H9 (cell line): Measurements from ENCODE around the gene INPP5A. TPM values are rescaled to one million over a fixed set of nuclear protein-coding genes. Genes with fewer than 3 reads are reported as not detected.

Experiments
- DNase-seq: peaks from one replicate; pipeline ENCODE4 v3.0.0-alpha.2; 2017
- H2AFZ ChIP-seq: one replicate; pipeline ENCODE4 v1.6.1; 2013; ENCODE audit warnings: mild to moderate bottlenecking, low read length, control low read depth, moderate library complexity
- H2AK5ac ChIP-seq: 2 replicates; pipeline ENCODE4 v1.6.1; 2013; ENCODE audit warnings: low read length, control low read depth, mixed read lengths; ENCODE audit not compliant: insufficient read length
- H2BK120ac ChIP-seq: one replicate; pipeline ENCODE4 v1.6.1; 2013; ENCODE audit warnings: low read depth, mild to moderate bottlenecking, low read length, control low read depth, inconsistent platforms; ENCODE audit not compliant: poor library complexity, severe bottlenecking
- H2BK12ac ChIP-seq: 2 replicates; pipeline ENCODE4 v1.6.1; 2013; ENCODE audit warnings: low read length, control low read depth, mixed read lengths, low read depth; ENCODE audit not compliant: insufficient read length
- H2BK15ac ChIP-seq: 2 replicates; pipeline ENCODE4 v1.6.1; 2013; ENCODE audit warnings: low read depth, low read length, control low read depth
- H2BK20ac ChIP-seq: one replicate; pipeline ENCODE4 v1.6.1; 2013; ENCODE audit warnings: low read depth, mild to moderate bottlenecking, low read length, control low read depth, inconsistent platforms; ENCODE audit not compliant: poor library complexity, severe bottlenecking
- H2BK5ac ChIP-seq: 2 replicates; pipeline ENCODE4 v1.6.1; 2013; ENCODE audit warnings: low read length, control low read depth, mixed read lengths; ENCODE audit not compliant: insufficient read length
- H3K14ac ChIP-seq: 2 replicates; pipeline ENCODE4 v1.6.1; 2013; ENCODE audit warnings: low read length, control low read depth; ENCODE audit not compliant: insufficient read depth
- H3K18ac ChIP-seq: 2 replicates; pipeline ENCODE4 v1.6.1; 2013; ENCODE audit warnings: low read depth, mild to moderate bottlenecking, mixed read lengths, low read length, control low read depth; ENCODE audit not compliant: insufficient read length
- H3K23ac ChIP-seq: 2 replicates; pipeline ENCODE4 v1.6.1; 2013; ENCODE audit warnings: low read length, control low read depth, mixed read lengths, low read depth; ENCODE audit not compliant: insufficient read length
- H3K23me2 ChIP-seq: 2 replicates; pipeline ENCODE4 v1.6.1; 2013; ENCODE audit warnings: low read depth, mild to moderate bottlenecking, mixed read lengths, low read length, control low read depth; ENCODE audit not compliant: insufficient read length, poor library complexity, severe bottlenecking
- H3K27ac ChIP-seq: 2 replicates; pipeline ENCODE4 v1.5.1; 2013; ENCODE audit warnings: low read length, control low read depth, mixed read lengths, low read depth; ENCODE audit not compliant: insufficient read length
- H3K27me3 ChIP-seq: 2 replicates; pipeline ENCODE4 v1.6.1; 2013; ENCODE audit warnings: low read length, control low read depth, inconsistent platforms; ENCODE audit not compliant: insufficient read depth
- H3K4ac ChIP-seq: 2 replicates; pipeline ENCODE4 v1.6.1; 2013; ENCODE audit warnings: low read depth, mild to moderate bottlenecking, control low read depth, inconsistent platforms, low read length, moderate library complexity
- H3K4me1 ChIP-seq: 2 replicates; pipeline ENCODE4 v1.6.1; 2013; ENCODE audit warnings: low read length, control low read depth, inconsistent platforms; ENCODE audit not compliant: insufficient read depth
- H3K4me2 ChIP-seq: 2 replicates; pipeline ENCODE4 v1.6.1; 2013; ENCODE audit warnings: low read length, control low read depth, mixed read lengths; ENCODE audit not compliant: insufficient read length, insufficient read depth
- H3K56ac ChIP-seq: 2 replicates; pipeline ENCODE4 v1.6.1; 2013; ENCODE audit warnings: low read depth, mild to moderate bottlenecking, mixed read lengths, low read length, control low read depth; ENCODE audit not compliant: insufficient read length
- H3K79me1 ChIP-seq: 2 replicates; pipeline ENCODE4 v1.6.1; 2013; ENCODE audit warnings: low read depth, mild to moderate bottlenecking, moderate library complexity, low read length, control low read depth, inconsistent platforms; ENCODE audit not compliant: insufficient read depth, poor library complexity, severe bottlenecking
- H3K79me2 ChIP-seq: 2 replicates; pipeline ENCODE4 v1.6.1; 2013; ENCODE audit warnings: low read length, control low read depth, inconsistent platforms; ENCODE audit not compliant: insufficient read depth
- H3K9ac ChIP-seq: 2 replicates; pipeline ENCODE4 v1.6.1; 2013; ENCODE audit warnings: low read length, control low read depth, mixed read lengths; ENCODE audit not compliant: insufficient read length; ENCODE audit errors: extremely low read depth
- H3K9me3 ChIP-seq: one replicate; pipeline ENCODE4 v1.6.1; 2013; ENCODE audit warnings: low read depth, low read length, inconsistent platforms; ENCODE audit not compliant: control insufficient read depth
- H3T11ph ChIP-seq: one replicate; pipeline ENCODE4 v1.6.1; 2013; ENCODE audit warnings: mild to moderate bottlenecking, low read length, control low read depth, inconsistent platforms
- H4K20me1 ChIP-seq: one replicate; pipeline ENCODE4 v1.6.1; 2013; ENCODE audit not compliant: control insufficient read depth, insufficient read length, insufficient read depth
- H4K5ac ChIP-seq: 2 replicates; pipeline ENCODE4 v1.6.1; 2013; ENCODE audit warnings: low read depth, mild to moderate bottlenecking, mixed read lengths, low read length, control low read depth; ENCODE audit not compliant: insufficient read length
- H4K8ac ChIP-seq: replicated peaks from 2 replicates; pipeline ENCODE4 v1.6.1; 2013; ENCODE audit warnings: low read length, control low read depth, mixed read lengths, low read depth; ENCODE audit not compliant: insufficient read length
- H4K91ac ChIP-seq: 2 replicates; pipeline ENCODE4 v1.6.1; 2013; ENCODE audit warnings: low read depth, mild to moderate bottlenecking, moderate library complexity, mixed read lengths, low read length, control low read depth; ENCODE audit not compliant: insufficient read length
- H3K27ac Mint-ChIP-seq, 3 experiments: 2 replicates in 2 of 3; 3 replicates in 1 of 3; pipeline ENCODE4 v1.8.0; 2020 to 2021; ENCODE audit warnings: mixed read lengths in 3 of 3, mild to moderate bottlenecking in 1 of 3, moderate library complexity in 1 of 3
- H3K27me3 Mint-ChIP-seq: 2 replicates; pipeline ENCODE4 v1.8.0; 2021; ENCODE audit warnings: low read depth, mild to moderate bottlenecking, moderate library complexity, mixed read lengths
- H3K36me3 Mint-ChIP-seq, 3 experiments: 2 replicates in 2 of 3; 3 replicates in 1 of 3; pipeline ENCODE4 v1.8.0; 2020 to 2021; ENCODE audit warnings: low read depth in 3 of 3, mixed read lengths in 3 of 3; ENCODE audit not compliant: insufficient read depth in 1 of 3
- H3K4me1 Mint-ChIP-seq, 2 experiments: 2 replicates each; pipeline ENCODE4 v1.8.0; 2020; ENCODE audit warnings: mixed read lengths in 2 of 2
- H3K4me3 Mint-ChIP-seq, 2 experiments: 2 replicates in 1 of 2; 3 replicates in 1 of 2; pipeline ENCODE4 v1.8.0; 2020 to 2021; ENCODE audit warnings: mild to moderate bottlenecking in 2 of 2, mixed read lengths in 2 of 2, moderate library complexity in 1 of 2
- H3K9me3 Mint-ChIP-seq, 2 experiments: 2 replicates in 1 of 2; 3 replicates in 1 of 2; pipeline ENCODE4 v1.8.0; 2020; ENCODE audit warnings: mild to moderate bottlenecking in 2 of 2, mixed read lengths in 2 of 2, moderate library complexity in 1 of 2
- CTCF ChIP-seq: fragments of 200-600 bp; sonication (generic); conservative IDR thresholded peaks from 3 replicates; pipeline ENCODE4 v1.8.0; 2021; ENCODE audit warnings: antibody characterized with exemption, mild to moderate bottlenecking
- WGBS: extraction: QIAGEN DNeasy Blood & Tissue Kit; methylation state at CpG from one replicate; pipeline ENCODE4 v1.1.7; 2013; ENCODE audit warnings: missing lambda C conversion rate, low lambda C conversion rate, mixed read lengths; ENCODE audit not compliant: insufficient read length; ENCODE audit errors: extremely low coverage; 5-methylcytosine and 5-hydroxymethylcytosine counted together
- total RNA-seq: library from RNA; stranded (reverse); gene quantifications from 2 replicates; pipeline ENCODE4 v1.2.1, GENCODE V29; 2021

Gene INPP5A
- total RNA-seq, 1 experiment from 2014 or later, result 17.7 TPM

- Mint-ChIP-seq H3K36me3 (peaks cover 4 to 8% (median 6%) of the 10 kb centered on the region in 3 experiments; a peak in 5 of 7 replicates), H3K27me3 (no peaks in the 10 kb centered on the region), H3K4me1 (peaks cover 0 to 8% of the 10 kb centered on the region in 2 experiments; a peak in 2 of 4 replicates), H3K4me3 (no peak overlapping the region), H3K27ac (no peak overlapping the region), H3K9me3 (peaks cover 8 to 9% of the 10 kb centered on the region in 2 experiments; a peak in 4 of 5 replicates)
- Histone ChIP-seq H3K18ac (no peak overlapping the region), H3K79me1 (no peaks in the 10 kb centered on the region), H2AFZ (no peak overlapping the region), H3K23ac (no peak overlapping the region), H4K91ac (no peak overlapping the region), H3K79me2 (no peaks in the 10 kb centered on the region), H2BK5ac (no peak overlapping the region), H4K5ac (no peak overlapping the region), H2BK15ac (no peak overlapping the region), H3K4ac (no peak overlapping the region), H3K27ac (no peak overlapping the region), H3K4me1 (no peaks in the 10 kb centered on the region), H3T11ph (no peak overlapping the region), H3K23me2 (no peaks in the 10 kb centered on the region), H3K9ac (no peak overlapping the region), H3K9me3 (no peaks in the 10 kb centered on the region), H2BK12ac (no peak overlapping the region), H3K4me2 (no peak overlapping the region), H3K14ac (no peak overlapping the region), H2BK120ac (no peak overlapping the region), H2AK5ac (no peak overlapping the region), H4K8ac (no peak overlapping the region), H3K27me3 (no peaks in the 10 kb centered on the region), H2BK20ac (no peak overlapping the region), H3K56ac (no peak overlapping the region), H4K20me1 (no peaks in the 10 kb centered on the region)
- TF ChIP-seq CTCF, result no peak
- no CpG with 5 or more reads among the region's 29 CpGs for WGBS
- DNase-seq, result peak; percentile 50
Measured at GRCh38 chr10:132774181-132774901, 236.8 kb downstream of the INPP5A start.
